Keratinocyte (primary cell): Measurements from ENCODE around the gene SLC9A6.

Experiments
- CTCF ChIP-seq, 3 experiments: IDR thresholded peaks in 1 of 3; conservative IDR thresholded peaks in 1 of 3; optimal IDR thresholded peaks in 1 of 3; 2 replicates in 2 of 3; 3 replicates in 1 of 3; pipeline versions ENCODE3 to v1.5.1; 2011; ENCODE audit warnings: low read length in 3 of 3, mild to moderate bottlenecking in 3 of 3, moderate library complexity in 2 of 3, control low read depth in 1 of 3, inconsistent platforms in 1 of 3; ENCODE audit not compliant: insufficient read depth in 2 of 3; ENCODE audit errors: extremely low read depth in 1 of 3
- EZH2 ChIP-seq: IDR thresholded peaks from one replicate; pipeline ENCODE4 v1.6.1; 2012; ENCODE audit warnings: inconsistent platforms, mild to moderate bottlenecking, low read length, moderate library complexity

- TF ChIP-seq CTCF (optimal IDR thresholded peaks at IDR 0.05 in 1 of 3, IDR thresholded peaks at IDR 0.05 in 1 of 3, conservative IDR thresholded peaks at IDR 0.05 in 1 of 3; ENCODE audit: extremely low read depth in 1 of 3, insufficient read depth in 2 of 3, low read length in 3 of 3) (no peak), EZH2 (no peak)
These were observed 47.1 kb downstream of the SLC9A6 start for GRCh38 chrX:136032370-136032769.
